OCI-LY1 (cell line): ENCODE results near the gene CAMTA1.

Source experiments
- EZH2 ChIP-seq: fragments of 200-600 bp; sonication (generic), shearing (Covaris generic); IDR thresholded peaks from 2 replicates; pipeline ENCODE4 v1.8.0; 2017; ENCODE audit warnings: borderline replicate concordance, mixed run types, mild to moderate bottlenecking, antibody characterized with exemption, low read length, moderate library complexity, mixed read lengths
- TF ChIP-seq, protein P1 (sequence below): fragments of 200-600 bp; sonication (generic), shearing (Covaris generic); IDR thresholded peaks from 2 replicates; pipeline ENCODE4 v1.5.1; 2017; ENCODE audit warnings: mild to moderate bottlenecking, antibody characterized with exemption, low read length, moderate library complexity, mixed read lengths

DNA sequence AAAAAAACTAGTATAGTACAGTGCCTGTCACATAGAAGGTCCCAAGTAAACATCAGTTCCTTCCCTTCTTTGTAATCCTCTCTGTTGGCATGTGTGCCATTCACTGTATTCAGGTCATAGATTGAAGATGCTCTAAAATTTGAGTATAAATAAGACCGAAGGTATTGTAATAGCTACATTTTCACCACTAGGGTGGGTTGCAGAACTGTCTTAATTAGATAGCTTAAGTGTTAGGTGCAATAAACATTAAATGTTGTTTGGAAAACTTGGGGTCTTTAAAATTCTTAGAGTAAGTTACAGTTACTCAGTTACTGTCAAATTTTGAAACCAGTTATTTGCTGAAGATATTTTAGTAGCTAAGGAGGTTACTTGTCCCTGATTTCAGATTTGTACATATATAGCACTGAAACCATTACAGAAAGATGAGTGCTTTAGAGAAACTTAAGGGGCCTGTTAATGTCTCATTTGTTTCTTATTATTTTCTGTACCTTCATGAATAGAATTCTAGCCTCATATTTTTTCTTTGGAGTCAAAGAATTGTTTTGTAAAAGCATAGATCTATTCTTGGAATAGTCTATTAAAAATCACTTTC, 1023.1 kb downstream of the CAMTA1 start:
- TF ChIP-seq, protein P1, sequence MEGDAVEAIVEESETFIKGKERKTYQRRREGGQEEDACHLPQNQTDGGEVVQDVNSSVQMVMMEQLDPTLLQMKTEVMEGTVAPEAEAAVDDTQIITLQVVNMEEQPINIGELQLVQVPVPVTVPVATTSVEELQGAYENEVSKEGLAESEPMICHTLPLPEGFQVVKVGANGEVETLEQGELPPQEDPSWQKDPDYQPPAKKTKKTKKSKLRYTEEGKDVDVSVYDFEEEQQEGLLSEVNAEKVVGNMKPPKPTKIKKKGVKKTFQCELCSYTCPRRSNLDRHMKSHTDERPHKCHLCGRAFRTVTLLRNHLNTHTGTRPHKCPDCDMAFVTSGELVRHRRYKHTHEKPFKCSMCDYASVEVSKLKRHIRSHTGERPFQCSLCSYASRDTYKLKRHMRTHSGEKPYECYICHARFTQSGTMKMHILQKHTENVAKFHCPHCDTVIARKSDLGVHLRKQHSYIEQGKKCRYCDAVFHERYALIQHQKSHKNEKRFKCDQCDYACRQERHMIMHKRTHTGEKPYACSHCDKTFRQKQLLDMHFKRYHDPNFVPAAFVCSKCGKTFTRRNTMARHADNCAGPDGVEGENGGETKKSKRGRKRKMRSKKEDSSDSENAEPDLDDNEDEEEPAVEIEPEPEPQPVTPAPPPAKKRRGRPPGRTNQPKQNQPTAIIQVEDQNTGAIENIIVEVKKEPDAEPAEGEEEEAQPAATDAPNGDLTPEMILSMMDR = peak; percentile 61; the same call in 1 of the 2 replicates
- no peak for TF ChIP-seq EZH2
